HG02885 (cell line): Measurements from ENCODE around the gene CASS4.

Experiments
- ATAC-seq: cut with Tn5 transposase; IDR thresholded peaks from one replicate; pipeline ENCODE4 v1.9.1; 2021; ENCODE audit warnings: mild to moderate bottlenecking; ENCODE audit not compliant: unreplicated experiment, poor library complexity

CASS4 gene

DNA sequence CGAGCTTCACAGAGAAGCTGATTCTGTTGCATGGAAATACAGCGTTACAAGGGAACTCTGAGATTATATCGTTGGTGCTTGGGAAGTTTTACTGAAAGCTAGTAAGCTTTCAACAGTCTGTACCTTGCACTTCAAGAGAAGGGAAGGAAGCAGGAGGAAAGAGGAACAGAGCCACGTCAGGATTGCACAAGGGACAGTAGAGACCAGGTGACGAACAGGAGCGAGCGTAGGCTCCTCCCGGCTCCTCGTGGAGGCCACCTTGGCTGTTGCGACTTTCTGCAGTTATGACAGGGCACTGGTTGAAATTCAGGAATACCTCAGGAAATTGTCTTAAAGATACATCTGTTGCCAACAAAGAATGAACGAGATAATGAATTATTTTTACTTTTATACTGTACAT is 75.2 kb downstream of the CASS4 start:
- no peak for ATAC-seq

DNA sequence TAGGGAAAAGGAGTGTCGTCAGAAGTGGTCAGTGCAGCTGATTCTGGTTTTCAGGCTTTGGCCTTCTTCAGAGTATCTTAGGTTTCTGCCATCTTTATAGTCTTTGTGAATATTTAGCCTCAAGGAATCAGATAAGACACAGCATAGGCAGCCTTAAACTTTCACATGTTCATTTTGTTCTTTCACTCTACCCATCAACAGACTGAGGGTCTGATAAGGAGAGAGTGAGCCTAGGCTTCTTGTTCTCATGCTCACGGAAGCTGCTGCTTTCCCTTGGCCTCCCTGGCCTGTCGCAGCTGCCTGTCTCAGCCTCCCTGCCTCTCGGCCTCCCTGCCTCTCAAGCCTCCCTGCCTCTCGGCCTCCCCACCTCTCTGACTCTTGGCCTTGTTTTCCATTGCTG is 76.5 kb downstream of the CASS4 start:
- no peak for ATAC-seq

DNA sequence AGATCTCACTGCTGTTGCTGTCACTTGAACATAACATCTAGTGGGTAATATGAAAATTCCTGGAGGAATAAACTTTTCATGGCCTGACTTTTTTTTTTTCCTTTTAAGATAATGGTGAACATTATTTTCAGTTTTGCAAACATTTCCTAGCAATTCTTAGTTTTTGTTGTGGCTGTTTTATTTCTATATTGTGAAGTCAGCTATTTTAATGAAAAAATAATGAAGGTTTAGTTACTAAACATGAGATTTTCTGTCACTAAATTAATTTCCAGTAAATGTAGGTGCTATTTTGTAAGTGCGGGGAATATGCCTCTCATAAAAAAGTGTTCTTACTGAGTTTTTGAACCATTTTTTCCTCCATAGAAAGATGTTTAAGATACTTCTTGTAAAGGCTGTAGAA is 89.1 kb downstream of the CASS4 start:
- ATAC-seq = no peak

DNA sequence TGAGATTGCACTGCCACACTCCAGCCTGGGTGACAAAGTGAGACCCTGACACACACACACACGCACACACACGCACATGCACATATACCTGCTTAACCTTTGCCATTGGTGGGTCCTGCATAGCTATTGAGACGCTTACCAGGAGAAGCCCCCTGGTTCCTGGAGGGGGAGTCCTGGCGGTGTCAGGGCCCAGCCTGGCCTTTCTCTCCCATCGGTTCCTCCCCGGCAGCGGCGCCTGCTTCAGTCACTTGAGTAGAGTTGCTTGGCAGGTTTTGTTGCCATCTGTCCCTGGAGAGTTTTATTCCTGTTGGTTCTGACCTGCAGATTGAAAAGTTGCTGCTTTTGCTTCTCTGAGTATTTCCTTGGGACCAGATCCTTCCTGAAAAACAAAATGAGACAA is 91.9 kb downstream of the CASS4 start:
- no peak for ATAC-seq

DNA sequence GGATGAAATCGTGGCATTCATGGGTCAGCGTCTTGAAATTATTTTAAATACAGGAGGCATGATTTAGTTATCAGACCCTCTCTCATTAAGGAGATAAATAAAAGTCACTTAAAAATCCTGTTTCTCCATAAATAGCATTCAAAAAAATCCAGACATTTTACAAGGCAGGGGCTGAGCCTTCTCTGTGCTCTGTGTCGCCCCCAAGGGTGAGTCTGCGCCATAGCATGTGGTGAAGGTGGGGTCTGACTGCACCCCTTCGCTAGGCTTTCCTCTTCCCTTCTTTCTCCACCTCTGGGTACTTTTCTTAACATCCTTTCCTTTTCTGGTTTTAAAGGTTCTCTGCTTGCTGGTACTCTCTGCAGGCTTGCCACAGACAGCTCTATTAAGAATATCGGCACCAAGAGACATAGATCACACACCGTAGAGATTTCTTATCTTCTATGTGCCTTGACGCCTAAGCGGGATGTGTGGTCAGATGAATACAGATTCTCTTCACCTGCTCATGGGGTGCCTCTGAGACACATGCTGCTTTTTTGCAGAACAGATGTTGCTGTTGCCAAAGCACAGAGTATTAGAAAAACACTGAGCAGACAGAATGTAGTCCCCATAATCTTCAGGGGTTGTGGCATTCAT is 92.4 kb downstream of the CASS4 start:
- no peak for ATAC-seq

DNA sequence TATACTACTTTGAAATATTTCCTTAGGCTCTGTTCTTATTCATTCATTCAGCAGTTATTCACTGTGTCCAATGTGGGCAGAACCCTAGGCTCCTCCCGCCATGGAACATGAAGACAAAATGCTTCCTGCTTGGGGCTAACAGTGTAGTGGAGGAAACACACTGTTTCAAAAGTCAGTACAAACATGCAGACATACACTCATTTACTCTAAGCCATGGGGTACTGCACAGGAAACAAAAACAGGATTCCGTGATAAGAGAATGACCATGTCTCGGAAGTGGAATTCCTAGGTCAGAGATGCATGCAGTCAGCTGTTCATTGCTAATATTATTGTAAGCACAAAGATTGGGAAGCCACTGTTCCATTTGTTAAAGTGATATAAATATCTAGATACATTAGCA is 94.0 kb downstream of the CASS4 start:
- no peak for ATAC-seq
